A172 (cell line): ENCODE measurements around the gene BID. TPM values are rescaled to one million over a fixed set of nuclear protein-coding genes. Genes with fewer than 3 reads are reported as not detected.

Source experiments
- DNase-seq: peaks from one replicate; pipeline ENCODE4 v3.0.0-alpha.2; 2015; ENCODE audit warnings: low spot score
- total RNA-seq: library from RNA; depleted of rRNA; stranded (reverse); fragments of >200 nt; shearing (Covaris generic); gene quantifications from 2 replicates; pipeline ENCODE4 v1.2.3, GENCODE V29; 2014

Gene BID
- total RNA-seq, 1 experiment from 2014 or later: 72.4 TPM

- DNase-seq: no peak
These were observed 29.5 kb upstream of the BID start for GRCh38 chr22:17803609-17804270.

- no peak for DNase-seq
These were observed 28.6 kb upstream of the BID start for GRCh38 chr22:17802822-17803221.

- no peak for DNase-seq
These were observed 28.1 kb upstream of the BID start for GRCh38 chr22:17802411-17802810.

GRCh38 chr22:17797721-17798559 lies 23.7 kb upstream of the BID start:
- no peak for DNase-seq

GRCh38 chr22:17796695-17797094 lies 22.4 kb upstream of the BID start:
- DNase-seq: no peak

GRCh38 chr22:17795661-17796548 lies 21.6 kb upstream of the BID start:
- no peak for DNase-seq

- no peak for DNase-seq
These were observed 20.7 kb upstream of the BID start for GRCh38 chr22:17794726-17795542.

GRCh38 chr22:17792854-17793434 lies 18.7 kb upstream of the BID start:
- DNase-seq: no peak

- DNase-seq: no peak
These were observed 18.0 kb upstream of the BID start for GRCh38 chr22:17792299-17792698.

GRCh38 chr22:17791196-17791595 lies 16.9 kb upstream of the BID start:
- no peak for DNase-seq

GRCh38 chr22:17789379-17790200 lies 15.3 kb upstream of the BID start:
- DNase-seq: no peak

- DNase-seq: no peak
These were observed 14.5 kb upstream of the BID start for GRCh38 chr22:17788528-17789378.

- DNase-seq: no peak
These were observed 13.6 kb upstream of the BID start for GRCh38 chr22:17787716-17788330.

GRCh38 chr22:17787241-17787640 lies 13.0 kb upstream of the BID start:
- no peak for DNase-seq

GRCh38 chr22:17786435-17787161 lies 12.3 kb upstream of the BID start:
- DNase-seq: no peak

- no peak for DNase-seq
These were observed 11.2 kb upstream of the BID start for GRCh38 chr22:17785185-17786184.

- no peak for DNase-seq
These were observed 10.5 kb upstream of the BID start for GRCh38 chr22:17784776-17785175.
